GM18511 (cell line): ENCODE results near the gene JUN.

Experiments
- ATAC-seq: cut with Tn5 transposase; IDR thresholded peaks from one replicate; pipeline ENCODE4 v1.9.1; 2021; ENCODE audit warnings: mild to moderate bottlenecking, moderate library complexity; ENCODE audit not compliant: unreplicated experiment

The JUN gene

DNA sequence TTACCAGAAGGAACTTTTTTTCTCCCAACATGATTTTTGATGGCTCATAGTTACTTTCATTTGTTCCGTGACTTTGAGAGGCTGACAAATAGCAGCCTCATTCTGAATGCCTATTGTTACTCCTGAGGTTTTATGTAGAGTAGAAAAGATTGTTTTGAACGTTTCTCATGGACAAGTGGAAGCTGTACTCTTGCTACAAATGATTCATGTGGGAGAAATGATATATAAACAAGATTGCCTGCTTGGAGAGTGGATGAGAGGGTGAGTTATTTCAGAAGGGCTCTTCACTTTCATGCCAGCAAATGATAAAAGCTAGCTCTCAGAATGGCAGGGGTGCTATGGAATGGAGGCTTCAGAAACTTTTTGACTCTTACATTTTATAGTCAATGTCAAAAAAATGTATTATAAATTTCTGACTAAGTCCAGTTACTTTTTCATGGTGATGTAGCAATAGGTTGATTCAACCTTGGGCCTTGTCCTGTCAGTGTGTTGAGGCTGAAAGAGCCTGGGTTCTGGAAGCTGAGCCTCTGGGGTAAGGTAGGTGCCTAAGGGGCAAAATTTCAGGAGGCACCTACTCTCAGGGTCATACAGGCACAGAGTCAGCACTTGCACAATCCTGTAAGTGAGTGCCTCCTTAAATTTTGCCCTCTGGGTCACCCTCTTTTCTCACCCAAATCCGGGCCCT is 19.4 kb downstream of the JUN start:
- ATAC-seq = no peak

DNA sequence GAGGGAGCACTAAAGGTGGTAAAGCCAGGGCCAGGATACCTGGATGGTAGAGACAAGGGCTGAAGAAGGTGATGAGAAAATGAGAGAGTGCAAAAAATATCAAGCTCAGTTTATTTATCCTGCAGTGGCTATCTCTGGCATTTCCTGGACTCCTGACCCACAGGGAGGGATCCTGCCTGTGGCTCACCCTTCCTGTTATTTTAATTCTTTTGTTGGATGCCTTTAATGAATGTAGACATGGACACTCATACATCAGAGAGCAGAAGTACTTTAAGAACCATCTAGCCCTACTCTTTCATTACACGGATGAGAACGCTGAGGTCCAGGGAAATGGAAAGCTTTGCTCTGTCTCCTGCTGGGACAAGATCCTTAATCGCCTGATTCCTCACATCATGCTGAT is 20.6 kb downstream of the JUN start:
- ATAC-seq = no peak

DNA sequence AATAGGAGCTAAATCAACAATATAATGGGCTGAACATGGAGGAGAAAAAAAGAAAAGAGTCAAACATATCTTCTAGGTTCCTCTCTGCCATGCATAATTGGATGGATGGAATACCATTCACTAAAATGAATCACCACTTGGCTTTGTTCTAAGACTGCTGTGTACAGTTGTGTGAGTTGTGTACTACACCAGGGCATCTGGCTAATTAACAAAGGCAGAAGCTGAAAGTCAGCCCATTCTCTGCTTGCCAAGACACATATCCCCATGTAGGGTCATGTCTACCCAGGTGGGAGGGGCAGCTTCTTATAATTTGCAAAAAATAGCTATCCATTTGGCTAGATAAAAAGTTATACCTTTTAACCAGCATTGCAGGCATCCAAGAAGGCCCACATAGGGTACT is 21.0 kb downstream of the JUN start:
- ATAC-seq = no peak

DNA sequence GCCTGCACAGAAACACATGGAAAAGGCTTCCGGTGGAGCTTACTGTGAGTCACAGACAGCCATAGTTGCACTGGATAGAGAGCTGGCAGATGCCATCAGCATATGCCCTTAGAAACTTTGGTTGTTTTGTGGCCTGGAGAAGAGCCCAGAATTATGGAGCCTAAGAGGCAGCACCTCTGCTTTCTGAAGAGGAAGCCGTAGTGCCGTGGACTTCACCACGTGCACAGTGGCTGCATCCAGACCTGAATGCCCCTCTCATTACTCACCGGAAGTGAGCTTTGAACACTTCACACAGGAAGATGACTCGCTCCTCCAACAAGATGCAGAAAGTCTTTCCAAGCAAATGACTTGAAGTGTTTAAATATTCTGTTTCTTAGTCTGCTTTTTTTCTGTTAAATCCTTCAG is 28.4 kb downstream of the JUN start:
- peak; percentile 94 for ATAC-seq

DNA sequence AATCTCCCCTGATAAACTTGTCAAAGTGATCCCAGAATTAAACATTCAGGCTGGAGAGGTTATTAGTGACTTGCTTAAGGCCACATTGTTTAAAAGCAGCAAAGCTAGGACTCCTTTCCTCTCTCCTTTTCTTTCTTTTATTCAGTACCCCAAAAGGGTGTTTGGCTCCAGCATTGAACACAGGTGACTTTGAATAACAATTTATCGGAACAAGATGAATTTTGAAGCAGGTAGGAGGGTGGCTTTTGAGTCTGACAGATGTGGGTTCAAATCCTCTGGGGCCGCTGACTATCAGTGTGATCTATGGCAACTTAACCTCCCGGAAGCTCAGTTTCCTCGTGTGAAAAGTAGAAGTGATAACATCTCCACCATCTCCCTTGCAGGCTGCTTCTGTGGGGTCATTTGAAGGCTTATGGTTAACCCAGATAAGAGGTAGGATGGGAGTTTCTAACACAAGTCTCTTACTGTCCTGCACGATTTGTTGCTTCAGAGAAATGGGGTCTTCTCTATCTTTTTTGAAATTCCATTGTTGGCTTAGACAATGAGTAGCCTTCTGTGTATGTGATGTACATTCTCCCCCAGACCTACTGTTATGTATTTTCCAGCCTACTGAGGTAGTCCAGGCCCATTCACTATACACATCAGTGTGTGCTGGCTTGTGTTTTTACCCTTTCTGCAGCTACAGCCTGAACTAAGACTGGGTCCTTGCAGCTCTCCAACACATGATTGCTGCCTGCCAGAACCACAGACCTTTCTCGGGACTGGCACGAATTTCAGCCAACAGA is 29.0 kb downstream of the JUN start:
- ATAC-seq = no peak

DNA sequence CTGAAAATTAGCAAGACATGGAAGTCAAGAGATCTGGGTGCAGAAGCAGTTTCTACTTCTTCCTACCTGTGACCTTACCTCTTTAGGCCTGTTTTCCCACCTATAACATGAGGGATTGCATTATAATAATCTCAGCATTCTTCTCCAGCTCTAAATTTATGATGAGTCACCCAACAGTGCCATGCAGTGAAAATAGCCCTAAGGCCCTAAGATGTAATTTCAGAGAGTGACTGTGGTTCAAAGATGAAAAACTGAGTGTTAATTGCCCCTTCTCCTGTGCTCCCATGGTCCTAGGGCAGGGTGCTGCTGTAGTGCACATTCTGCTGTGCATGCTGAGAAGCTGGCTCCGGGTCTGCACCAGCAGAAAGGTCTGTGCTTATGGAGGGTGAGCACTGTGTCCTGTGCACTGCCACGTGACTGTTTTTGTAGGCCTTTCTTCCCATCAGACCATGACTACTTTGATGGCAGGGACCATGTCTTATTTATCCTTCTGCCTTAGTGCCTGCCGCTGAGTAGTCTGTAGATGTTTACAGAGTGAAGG is 29.7 kb downstream of the JUN start:
- no peak for ATAC-seq

DNA sequence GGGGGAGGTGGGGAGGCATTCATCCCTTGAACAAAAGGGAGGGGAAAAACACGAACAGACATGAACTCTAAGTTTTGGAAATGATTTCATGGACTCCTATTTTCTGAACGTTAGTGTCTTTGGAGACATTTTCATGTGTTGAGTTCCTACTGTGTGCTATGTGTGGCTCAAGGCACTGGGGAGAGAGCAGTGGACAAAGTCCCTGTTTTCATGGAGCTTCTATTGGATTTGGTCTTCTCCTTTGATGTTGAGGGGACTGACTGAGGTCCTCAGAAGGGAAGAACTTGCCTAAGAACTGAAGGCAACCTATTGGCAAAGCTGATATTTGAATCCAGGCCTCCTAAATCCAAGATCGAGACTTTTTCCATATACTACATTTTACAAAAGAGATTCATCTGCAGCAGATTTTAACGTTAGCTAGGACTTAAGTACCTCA is 30.4 kb downstream of the JUN start:
- no peak for ATAC-seq

DNA sequence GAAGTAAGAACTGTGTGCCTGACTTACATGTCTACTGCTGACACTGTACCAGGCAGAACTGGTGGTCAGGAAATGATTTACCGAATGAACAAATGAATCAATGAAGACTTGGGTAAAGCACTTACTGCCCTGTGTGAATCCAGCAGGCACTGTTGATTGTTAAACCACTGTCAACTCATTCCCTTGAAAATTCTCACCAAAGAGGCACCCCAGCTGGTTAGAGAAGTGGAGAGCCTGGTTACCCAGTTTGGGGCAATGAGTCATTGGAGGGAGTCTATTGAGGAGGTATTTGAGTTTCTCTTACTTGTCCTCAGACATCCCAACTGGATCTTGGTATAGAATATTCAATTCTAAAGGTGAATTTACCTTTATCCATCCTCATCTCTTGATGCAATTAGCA is 34.2 kb downstream of the JUN start:
- no peak for ATAC-seq

DNA sequence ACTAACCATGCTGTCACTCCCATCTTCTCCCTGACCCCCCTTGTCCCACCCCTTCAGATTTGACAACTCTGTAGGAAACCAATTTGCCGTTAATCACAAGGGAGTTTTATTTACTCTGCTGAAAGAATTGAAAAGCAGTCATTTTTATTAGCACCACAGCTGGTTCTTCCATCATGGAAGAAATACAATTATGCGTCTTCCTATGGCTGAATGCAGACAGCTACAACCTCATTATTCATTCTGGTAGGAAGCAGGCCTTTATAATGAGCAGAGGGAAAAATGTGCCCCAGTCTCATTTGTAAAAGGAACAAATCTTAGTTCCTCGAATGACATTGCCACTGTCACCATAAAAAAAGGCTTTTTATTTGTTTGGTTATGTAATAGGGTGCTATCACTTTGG is 35.2 kb downstream of the JUN start:
- ATAC-seq = no peak

DNA sequence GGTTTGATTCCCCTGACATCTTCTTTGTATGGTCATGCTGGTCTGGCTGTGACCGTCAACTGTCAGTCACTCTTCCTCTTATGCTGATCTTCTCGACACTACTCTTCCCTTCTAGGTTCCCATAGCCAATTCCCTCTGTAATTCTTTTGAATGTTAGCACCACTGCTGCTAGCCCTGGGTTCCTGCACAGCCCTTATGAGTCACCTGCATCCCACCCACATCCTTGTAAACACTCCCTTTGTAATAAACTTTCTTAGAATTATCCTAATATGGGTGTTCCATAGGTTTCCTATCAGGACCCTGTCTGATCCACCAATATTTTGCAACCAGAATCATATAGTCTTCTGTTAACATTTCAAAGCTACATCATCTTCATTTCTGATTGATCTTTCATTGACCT is 37.1 kb downstream of the JUN start:
- ATAC-seq = no peak

DNA sequence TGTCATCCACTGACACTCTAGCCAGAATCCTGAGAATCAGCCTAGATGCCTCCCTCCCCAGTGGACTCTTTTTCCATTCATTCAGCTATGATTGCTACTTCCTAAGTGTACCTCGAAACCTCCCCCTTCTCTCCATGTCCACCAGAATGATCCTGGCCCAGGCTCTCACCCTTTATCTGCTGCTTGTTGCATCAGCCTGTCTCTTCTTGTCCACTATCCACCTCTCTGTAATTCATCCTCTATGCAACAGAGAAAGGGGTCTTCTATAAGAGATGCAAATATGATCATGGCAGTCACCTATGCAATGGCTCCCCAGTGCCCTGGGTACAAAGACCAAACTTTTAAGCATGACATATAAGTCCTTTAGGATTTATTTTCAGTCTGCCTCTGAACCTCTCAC is 37.7 kb downstream of the JUN start:
- no peak for ATAC-seq

DNA sequence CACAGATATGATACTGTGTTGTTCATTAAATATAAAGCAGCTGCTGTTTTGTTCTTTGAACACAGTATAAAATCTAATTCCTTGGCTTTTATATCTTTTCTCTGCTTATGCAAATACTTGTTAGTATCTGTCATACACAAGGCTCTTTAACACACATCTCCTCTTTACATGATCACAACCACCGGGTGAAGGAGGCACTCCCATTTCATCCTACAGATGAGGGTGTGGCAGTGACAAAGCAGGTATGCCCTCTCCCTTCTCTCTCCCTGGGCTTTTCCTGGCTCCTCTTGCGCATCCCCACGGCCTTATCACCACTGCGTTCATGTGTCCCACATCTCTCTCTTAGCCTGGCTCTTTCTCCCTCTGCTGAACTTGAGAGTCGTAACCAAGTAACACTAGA is 38.2 kb downstream of the JUN start:
- no peak for ATAC-seq

DNA sequence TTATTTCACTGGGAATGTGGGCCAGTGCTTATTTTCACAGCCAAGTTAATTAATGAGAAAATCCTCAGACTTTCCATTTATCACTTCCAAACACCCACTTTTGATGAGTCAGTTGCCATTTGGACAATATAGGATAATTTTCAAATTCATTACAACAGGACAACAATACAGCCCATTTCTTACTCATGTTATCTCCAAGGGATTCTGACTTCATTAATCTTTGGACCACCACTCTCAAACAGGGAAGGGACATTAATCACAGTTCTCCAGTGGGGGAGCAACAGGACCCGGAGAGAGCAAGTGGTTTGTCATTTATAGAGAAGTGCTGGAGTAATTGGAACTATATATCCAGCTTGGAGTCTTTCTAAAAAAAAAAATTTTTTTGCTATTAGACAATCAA is 38.7 kb downstream of the JUN start:
- no peak for ATAC-seq

DNA sequence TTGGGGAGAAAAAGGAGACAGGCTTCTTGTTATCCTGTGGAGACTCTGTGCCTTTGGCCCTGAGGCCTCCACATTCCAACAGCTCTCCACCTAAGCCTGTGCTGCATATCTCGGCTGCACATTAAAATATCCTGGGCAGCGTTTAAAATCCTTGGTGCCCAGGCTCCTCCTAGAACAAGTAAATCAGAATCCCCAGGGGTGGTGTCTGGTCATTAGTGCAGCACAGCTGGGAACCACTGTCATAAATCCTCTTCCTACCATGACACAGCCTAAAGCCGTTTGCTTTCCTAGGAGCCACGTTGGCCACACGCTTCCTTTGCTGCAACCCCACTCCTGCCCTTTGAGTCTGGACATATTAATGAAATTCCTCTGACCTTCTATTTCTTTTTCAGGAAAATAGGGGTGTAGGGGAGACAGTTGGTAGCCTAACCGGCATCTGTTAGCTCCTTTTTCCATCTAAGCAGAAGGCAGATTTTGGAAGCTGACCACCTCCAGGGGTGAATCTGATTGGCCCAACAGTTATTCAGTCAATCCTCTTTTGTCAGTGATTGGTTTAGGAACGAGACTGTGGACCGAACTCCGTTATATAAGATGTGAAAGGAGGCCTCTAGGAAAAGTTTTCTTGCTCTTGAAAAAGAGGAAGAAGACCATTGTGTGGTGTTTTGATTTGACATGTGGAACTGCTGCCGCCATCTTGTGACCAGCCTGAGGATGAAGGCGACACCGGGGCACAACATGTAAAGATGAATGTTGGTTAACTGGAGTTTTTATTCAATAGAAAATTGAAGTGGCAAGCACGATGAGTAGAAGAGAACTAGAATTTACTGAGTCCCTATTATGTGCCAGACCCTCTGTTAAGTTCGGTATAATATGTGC is 41.9 kb downstream of the JUN start:
- ATAC-seq = no peak

DNA sequence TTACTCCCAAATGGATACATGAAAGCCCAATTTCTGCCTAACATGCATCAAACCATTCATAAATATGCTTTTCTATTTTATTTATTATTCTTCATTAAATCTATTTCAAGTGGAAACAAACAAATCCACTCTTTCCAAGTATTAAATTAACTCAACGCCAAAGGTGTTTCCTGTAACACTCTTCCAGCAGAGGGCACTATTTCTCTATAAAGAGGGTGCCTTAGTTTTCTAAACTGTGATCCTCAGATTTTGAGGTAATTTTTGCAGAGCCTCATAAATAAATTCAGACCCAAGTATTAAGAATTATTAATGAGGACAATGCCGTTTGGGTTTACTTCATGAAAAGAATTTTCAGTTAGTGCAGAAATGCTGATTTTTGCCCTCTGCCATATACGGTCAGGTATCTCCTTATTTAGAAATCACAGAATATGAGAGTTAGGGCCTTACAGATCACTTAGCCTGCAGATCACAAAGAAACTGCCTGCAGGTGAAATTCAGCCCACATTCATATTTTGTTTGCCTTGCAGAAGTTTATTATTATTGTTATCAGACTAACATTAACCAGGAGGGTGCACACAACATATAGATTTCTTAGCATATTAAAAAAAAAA is 43.9 kb downstream of the JUN start:
- ATAC-seq = no peak

DNA sequence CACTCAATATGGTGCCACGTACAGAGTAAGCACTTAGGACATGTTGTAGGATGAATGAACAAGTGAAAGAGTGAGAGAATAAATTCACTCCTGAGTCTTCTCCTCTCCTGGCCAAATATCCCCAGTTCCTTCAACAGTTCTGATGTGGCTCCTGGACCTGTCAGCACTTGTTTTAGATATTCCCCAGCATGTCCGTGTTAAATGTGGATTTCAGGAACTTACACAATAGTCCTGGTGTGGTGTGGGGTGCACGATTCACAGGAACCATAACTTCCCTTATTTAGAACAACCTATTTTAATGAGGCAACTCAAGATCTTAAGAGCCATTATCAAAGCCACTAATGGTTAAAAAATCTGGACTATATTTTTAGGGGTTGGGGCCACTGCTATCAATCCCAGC is 45.0 kb downstream of the JUN start:
- no peak for ATAC-seq

DNA sequence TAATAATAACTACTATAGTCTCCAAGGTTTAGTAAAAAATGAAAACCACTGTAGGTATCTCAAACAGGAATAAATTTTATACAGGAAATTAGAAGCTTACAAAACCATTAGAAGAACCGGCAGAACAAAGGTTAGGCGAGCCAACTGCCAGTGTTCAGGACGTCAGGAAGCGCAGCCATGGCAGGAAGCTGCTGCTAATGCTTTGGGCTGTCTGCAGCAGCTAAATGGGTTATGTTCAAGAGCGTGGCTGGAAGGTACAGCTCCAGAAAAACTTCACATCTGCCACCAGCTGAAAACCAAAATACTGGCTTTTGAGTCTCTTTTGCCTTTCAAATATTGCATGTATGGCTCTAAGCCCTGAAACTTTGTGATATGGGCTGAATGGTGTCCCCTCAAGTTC is 48.3 kb downstream of the JUN start:
- ATAC-seq = no peak

DNA sequence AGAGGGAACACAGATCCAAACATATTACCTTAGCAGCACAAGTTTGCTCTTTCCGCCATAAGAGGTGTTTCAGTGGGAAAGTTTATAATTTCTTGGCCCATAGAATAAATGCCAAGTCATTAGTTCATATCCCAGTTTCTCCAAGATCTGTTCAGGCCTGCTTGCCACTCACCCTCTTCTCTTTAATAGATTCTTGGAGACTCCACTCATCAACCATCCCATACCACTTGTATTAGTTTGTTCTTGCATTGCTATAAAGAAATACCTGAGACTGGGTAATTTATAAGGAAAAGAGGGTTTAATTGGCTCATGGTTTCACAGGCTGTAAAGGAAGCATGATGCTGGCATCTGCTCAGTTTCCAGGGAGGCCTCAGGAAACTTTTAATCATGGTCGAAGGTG is 49.2 kb downstream of the JUN start:
- ATAC-seq = no peak

DNA sequence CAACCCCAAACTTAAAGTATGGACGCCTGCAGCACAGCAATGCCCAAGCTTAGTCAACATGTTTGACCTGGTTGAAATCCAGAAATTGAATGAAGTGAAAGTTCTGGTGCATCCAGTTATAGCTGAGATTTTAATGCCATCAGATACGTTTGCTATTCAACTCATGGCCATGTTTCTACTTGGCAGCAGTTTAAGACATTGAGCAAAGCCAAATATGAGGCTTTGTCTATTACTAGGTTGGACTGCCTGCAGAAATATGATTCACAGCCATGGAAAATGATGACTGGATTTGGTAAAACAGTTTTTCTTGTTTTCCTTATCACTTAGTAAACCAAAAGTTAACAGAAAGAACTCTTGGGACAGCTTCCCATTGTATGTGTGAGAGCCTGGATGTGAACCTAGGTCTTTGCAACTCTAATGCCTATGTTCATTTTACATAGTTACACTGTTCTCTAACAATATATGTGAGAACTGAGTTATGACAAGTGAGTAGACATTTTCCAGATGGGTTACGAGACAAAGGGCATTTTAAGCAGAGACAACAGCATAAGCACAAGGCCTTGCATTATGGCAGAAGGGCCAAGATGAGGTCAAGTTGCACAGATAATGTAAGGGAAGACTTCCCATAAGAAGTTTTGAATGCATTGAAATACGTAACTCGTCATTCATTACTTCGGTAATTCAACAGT is 51.6 kb downstream of the JUN start:
- no peak for ATAC-seq
